ENCODE measurements around the gene PHF13.
"Not testable (repeated sequence)": the region's sequence is repeated elsewhere in the genome, so short reads cannot be mapped to it uniquely, and the experiment has no call there.

The PHF13 gene

DNA sequence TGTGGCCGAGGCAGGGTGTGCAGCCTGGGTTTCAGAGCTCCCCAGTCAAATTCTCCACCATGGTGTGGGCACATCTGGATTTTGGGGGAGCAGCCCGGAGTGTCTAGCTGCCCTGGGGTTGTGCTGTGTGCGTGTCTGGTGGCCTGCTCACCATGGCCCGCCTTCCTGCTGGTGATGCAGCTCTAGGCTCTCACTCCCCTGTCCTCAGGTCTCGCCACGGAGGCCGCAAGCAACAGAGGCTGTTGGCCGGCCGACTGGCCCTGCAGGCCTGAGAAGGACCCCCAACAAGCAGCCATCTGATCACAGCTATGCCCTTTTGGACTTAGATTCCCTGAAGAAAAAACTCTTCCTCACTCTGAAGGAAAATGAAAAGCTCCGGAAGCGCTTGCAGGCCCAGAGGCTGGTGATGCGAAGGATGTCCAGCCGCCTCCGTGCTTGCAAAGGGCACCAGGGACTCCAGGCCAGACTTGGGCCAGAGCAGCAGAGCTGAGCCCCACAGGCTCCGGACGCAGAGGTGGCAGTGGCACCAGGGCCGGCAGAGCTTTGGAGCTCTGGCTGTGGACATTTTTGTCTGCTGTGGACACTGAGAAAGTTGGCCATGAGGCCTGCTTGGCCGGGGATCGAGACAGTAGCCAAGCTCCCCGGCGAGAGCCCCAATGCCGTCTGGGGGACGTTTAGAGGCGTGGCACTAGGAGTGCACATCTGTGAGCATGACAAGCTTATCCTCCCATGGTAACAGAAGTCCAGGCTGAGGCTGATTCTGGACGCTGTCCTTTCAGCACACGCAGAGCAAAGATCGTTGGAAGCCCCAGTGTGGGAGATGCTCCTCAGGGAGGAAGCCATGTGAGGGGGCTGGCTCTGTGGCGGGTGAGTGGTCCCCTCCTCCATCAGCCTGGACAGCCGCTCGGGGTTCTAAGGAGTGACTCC lies 19.3 kb downstream of the PHF13 start:
- DNase-seq = no peak

DNA sequence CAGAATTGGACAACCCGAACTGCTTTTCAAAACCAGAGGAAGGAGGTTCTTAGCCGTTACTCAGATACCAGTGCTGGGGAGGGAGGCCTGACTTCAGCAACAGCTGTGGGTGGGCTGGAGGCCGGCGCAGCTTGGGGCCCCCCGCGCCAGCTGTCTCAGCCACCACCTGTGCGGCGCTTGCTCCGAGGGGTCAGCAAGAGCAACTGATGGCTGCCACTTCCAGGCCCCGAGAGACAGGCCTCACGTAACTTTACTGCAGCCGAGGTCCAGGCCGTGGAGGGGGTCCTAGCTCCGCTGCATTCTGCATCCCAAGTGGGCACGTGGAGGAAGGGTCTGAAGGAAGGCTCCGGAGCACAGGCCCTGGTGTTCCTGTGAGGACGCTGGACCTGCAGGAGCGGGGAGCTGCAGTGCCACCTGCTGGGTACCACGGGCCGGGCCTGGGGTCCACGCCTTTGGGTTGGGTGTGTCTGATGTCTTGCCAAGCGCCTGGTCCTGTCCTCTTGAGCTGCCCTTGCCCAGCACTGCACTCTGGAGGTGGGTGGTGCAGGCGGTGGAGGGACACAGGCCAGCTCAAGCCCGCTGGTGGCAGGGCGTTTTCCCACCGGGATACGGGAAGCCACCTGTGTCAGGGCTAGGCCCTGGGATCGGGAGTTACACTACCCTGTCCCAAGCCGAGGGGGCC lies 21.0 kb downstream of the PHF13 start:
- peak; percentile 30 for DNase-seq

DNA sequence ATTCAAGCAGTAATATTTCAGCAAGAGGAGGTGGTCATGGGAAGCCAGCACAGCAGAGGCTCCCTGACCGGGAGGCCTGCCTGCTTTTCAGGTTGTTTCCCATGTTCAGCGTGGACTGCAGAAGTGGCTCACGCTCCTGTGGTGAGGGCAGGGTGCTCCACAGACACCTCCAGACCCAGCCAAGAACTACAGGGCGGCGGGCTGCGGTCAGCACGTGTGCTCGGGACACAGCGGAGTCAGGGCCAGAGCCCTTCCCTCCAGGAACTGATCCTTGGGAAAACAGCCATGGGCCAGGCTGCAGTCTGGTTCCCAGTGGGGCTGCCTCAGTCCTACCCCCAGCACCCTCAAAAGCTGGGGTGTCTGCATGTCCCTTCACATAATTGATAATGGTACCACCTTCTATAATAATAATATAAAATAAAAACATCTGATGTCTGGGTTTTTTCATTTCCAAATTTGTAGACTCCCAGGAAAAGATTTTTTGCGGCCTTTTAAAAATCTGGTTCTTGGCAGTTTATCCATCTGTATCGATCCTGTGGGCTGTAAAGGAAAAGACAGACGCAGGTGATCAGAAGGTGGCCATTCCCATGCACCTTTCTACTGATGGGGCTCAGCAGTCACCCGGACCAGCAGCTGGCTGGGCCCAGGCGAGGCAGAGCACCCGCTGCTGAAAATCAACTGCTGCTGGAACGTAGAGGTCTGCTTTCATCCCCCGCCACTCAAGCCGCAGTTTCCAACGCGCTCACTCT lies 21.8 kb downstream of the PHF13 start:
- DNase-seq = no peak

DNA sequence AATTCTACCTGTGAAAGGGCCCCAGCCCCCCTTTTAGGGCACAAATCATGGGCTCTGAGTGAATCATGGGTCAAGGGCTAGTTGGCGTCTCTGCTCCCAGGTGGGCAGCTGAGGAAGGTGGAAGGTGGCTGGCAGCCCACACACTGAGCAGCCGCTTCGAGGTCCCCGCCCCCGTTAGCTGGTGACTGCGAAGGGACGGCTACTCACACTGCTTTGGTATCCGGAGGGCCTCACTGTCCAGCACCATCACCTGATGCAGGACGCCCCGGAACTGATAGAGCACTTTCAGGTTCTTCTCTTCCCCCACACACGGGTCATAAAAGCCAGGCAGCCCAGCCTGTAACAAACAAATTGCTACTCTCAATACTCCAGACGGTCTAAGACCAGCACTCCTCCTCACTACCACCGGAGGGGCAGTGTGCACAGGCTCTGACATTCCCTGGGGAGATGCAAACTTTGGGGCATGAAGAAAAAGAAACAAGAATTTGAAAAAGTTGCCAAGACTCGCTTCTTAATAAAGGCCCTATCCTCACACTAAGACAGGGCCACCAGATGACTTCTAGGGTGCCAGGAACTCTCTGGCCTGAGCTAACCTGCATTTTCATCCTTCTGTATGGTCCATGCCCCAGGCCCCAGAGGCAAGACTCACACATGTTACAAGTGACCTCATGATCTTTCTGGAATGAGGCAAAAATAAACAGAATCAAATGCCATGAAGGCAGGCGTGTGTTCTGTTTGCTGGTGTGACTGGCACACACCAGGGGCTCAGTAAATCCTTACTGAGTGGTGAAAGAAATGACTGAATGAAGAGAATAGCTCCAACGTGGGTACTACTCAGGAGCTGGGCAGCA lies 22.6 kb downstream of the PHF13 start:
- DNase-seq = no peak

DNA sequence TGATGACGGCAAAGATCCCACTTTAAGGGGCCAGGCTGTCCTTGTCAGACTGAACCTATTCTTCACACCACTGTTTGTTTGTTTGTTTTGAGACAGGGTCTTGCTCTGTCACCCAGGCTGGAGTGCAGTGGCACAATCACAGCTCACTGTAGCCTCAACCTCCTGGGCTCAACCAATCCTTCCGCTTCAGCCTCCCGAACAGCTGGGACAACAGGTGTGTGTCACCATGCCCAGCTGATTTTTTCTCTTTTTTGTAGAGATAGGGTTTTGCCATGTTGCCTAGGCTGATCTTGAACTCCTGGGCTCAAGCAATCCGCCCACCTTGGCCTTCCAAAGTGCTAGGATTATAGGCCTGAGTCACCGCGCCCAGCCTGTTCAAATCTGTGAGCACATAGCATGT lies 23.2 kb downstream of the PHF13 start:
- DNase-seq = not testable (repeated sequence)

DNA sequence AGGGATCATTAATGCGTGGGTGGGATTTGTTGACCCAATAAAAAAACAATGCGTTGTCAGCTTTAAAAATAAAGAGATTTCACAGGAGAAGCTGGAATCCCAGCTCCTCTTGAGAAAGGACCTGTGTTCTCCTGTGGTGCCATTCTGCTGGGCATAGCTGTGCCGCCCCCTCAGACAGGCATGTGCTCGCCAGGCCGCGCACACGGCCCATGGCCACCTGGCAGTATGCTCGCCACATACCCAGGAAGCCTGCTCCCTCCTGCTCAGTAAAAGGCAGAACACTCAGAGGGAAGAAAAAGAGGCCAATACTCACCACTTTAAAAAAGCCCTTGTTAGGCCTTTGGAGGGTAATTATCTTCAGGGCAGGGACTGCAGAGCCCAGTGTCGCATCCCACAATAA lies 24.2 kb downstream of the PHF13 start:
- DNase-seq = no peak

DNA sequence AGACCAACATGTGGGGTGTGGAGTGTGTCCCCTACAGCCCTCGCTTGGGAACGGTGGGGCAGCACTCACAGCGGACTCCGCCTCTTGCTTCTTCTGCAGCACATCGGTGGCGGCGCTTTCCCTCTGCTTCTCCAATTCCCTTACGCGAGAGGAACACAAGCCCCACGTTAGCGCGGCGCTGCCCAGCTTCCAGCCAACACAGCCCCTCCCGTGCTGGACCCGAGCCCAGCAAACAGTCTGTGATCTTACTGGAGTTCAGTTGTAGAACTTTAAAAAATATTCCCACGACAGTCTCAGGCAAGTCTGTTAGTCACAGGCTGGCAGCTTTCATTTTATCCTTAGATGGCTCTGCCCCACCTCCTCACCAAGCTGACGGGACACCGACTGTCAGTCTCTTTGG lies 24.7 kb downstream of the PHF13 start:
- DNase-seq = no peak

DNA sequence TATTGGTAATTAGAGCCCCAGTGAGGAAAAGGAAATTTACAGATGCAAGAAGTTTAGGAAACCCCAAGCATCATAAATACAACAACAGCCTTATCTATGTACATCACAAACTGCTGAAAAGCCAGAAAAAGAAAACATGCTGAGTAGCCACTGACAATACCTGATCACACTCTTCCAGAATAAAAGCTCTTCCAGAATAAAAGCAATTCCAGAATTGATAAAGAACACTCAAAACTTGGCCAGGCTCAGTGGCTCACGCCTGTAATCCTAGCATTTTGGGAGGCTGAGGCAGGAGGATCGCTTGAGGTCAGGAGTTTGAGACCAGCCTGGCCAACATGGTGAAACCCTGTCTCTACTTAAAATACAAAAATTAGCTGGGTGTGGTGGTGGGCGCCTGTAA lies 27.3 kb downstream of the PHF13 start:
- not testable (repeated sequence) for DNase-seq

DNA sequence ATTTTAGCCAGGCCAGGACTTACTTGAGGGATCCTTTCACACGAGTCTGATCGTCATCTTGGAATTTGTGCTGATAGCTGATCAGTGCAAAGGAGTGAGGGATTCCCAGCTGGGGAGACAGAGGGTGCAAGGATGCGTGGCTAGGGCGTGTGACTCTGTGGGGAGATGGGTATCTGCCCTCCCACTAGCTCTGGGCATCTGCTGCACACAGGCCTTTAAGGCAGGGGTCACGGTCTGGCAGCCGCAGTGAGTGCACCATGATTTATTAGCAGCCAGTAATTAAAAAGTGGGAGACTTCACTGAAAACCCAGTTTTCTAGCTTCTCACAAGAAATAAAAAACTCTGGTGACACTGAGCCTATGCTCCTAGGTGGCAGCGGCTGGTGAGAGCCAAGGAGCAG lies 31.5 kb downstream of the PHF13 start:
- no peak for DNase-seq

DNA sequence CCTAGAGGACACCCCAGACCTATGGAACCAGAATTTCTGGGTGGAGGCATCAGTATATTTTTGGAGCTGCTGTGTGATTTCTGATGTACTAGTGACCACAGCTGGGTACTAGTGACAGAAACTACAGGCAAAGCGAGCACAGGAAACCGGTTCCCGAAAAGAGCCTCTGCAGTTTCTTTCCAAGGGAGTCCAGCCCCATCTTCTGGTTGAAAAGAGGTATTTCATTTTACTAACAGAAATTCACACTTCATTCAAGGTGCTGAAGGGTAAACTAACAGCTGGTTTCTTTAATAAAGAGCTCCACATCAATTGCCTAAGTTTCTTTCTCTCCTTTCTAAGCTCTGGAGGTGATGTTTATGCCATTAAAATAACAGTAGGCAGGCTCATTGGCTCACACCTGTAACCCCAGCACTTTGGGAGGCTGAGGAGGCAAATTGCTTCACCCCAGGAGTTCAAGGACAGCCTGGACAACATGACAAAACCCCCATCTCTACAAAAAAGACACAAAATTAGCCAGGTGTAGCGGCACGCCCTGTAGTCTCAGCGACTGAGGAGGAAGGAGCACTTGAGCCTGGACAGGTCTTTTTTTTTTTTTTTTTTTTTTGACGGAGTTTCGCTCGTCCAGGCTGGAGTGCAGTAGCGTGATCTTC lies 33.1 kb downstream of the PHF13 start:
- DNase-seq = peak; percentile 49

DNA sequence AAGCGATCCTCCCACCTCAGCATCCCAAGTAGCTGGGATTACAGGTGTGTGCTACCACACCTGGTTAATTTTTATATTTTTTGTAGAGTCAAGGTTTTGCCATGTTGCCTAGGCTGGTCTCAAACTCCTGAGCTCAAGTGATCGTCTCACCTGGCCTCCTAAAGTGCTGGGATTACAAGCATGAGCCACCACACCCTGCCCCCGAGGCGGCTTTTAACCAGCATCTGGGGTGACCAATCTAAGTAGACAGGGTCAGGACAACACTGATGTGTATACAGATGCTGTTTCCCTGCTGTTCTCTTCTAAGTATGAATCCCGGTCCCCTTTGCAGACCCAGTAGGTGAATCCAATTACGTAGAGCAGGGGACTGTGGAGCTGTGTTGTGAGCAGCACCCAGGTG lies 35.0 kb downstream of the PHF13 start:
- DNase-seq = no peak

DNA sequence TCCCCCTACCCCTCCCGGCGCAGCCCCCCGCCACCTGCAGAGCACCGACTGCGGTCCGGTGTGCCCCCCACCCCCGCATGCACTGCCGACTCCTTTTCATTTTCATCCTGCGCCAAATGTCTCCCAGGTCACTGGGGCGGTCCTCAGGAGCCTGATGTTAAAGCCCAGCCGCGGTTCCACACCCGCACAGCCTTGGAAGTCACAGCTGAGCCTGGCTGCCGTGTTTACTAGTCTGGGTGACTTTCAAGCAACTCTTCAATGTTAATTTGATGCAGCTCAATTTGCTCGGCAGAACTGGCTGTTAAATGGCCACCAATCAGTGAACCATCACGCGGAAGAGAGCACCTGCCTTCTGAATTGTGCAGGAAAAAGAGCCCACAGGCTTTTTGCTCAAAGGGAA lies 38.4 kb downstream of the PHF13 start:
- no peak for DNase-seq

DNA sequence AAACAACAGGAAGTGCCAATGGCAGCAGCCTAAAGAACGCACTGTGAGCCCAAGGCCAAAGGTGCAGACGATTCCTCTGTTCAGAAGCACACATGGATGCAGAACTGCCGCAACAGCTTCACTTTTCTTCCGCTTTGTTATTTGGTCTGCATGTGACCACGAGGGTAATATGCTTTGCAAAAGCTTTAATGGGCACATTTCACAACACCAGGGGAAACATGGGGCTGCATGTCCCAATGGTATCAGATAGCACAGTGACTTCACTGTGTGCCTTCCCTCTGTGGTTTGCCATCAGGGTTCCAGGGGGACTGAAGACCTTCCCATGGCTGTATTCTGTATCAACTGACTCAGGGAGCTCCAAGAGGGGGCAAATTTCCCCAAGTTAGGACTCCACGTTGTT lies 39.5 kb downstream of the PHF13 start:
- no peak for DNase-seq

DNA sequence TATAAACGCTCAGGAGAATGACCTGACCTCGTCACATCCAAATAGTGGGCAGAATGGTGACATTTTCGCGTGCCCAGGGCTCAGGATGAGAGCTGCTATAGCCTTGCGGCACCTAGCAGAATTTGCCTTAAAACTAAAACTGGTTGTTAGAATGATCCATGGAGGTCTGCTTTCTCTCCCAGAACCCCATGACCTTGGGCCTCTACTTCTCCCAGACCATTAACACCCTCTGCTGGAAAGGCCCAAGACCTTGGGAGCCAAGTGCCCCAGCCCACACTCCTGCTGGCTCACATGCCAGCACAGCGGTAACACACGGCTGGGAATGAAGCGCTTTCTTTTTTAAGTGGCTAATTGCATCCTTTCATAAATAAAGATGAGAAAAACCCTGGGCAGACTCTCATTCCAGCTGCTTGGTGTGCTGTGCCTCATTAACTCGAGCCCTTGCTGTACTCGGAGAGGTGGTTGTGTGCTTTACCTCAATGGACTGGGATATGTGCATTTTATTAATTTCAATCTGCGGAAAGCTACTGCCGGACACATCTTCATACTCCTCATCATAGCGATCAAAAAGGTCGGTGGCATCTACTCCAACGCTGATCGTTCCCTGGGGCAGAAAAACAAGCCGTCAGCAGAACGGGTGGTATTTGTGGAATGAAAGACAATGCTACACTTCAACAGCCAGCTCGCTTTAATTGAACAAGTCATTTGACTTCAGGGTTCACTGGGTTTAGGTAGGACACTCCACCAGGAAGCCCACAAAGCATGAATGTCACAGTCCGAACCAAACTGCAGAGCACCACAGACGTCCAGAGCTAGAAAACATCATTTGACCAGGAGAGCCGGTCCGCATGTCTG lies 40.1 kb downstream of the PHF13 start:
- no peak for DNase-seq

DNA sequence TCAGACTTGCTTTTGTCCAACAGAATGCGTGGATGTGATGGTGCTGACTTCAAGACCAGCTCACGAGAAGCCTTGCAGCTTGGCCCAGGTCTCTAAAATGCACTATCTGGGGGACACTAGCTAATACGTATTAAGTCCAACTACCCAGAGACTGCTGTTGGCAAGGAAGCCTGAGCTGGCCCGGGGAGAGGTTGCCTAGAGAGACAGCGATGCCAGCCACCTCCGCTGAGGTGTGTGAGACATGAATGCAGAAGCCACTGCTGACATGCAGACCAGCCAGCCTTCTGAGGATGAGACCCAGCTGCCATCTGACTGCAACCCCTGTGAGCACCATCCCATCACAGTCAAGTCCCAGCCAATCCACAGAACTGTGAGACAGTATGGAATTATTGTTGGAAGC lies 43.6 kb downstream of the PHF13 start:
- no peak for DNase-seq

DNA sequence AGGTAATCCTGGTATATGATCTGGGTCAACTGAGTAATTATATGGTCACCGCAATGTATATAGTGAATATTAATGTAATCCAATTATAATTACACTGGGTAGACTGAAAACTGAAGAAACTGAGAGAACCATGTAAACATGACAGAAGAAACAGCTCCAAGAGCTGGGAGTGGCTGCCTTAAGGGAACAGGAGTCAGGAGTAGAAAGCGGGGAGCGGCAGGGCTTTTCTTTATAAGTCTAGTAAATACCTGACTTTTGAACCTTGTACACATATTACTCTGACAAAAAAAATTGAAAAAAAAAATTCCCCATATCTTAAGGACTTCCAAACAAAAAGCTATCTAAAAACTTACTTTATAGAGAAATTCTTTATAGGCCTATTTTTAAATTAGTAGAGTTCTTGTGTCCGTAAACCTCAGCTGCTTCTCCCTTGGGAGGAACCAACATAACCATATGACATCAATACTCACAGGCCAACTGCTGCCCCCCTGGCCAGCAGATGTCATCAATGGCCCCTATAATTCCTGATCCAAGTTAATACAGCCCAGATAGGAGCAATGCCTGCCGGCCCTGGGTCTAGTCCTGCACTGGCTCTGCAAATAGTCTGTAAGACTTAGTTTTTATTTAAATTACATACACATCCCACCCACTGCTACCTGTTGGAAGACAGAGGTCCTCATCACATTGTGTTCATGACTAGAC lies 45.0 kb downstream of the PHF13 start:
- no peak for DNase-seq

DNA sequence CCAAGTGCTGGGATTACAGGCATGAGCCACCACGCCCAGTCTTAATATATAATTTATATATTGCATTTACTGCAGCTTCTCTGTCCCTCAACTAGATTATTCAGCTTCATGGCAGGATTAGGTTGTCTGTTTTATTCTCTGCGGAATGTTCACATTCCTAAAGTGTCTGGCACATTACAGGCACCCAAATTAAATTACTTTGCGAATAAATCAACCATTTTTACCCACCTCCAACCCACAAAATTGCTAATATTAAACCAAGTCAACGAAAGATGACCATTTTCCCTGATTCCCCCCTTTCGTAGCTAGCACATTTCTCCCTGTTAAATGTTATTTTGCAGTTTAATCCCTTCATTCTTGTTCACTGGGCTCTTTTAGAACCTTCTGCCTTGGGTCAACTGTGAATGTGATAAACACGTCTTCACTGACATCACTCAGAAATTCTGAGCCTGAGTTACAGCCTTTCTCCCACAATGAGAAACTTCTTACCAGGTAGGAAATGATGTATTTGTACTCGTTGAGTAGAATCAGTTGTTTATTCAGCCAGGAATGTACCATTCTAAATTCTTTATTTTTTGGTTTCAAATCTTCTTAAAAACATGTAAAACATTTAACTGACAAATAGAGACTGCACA lies 47.0 kb downstream of the PHF13 start:
- DNase-seq = no peak

DNA sequence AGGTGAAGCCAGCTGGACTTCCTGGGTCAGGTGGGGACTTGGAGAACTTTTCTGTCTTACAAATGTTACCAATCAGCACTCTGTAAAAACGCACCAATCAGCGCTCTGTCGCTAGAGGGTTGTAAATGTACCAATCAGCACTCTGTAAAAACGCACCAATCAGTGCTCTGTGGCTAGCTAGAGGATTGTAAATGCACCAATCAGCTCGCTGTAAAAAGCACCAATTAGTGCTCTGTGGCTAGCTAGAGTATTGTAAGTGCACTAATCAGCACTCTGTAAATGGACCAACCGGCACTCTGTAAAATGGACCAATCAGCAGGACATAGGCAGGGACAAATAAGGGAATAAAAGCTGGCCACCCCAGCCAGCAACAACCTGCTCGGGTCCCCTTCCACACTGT lies 48.9 kb downstream of the PHF13 start:
- not testable (repeated sequence) for DNase-seq

DNA sequence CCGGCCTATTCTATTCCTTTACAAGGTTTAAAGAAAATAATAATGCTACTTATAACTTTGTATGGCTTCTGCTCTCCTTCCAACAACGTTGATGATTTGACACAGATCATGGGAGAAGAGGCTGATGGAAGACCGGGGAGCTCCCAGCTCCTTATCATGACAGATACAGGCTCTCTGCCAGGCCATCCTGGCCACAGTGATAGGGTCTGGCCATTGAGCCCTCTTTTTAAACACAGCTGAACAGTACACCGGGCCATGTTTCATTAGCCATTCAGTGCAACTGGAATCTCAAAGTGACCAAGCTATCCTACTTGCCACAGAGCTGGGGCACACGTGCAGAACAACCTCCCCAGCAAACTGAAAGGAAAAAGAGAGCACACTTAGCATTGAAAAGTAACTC lies 53.2 kb downstream of the PHF13 start:
- DNase-seq = no peak

DNA sequence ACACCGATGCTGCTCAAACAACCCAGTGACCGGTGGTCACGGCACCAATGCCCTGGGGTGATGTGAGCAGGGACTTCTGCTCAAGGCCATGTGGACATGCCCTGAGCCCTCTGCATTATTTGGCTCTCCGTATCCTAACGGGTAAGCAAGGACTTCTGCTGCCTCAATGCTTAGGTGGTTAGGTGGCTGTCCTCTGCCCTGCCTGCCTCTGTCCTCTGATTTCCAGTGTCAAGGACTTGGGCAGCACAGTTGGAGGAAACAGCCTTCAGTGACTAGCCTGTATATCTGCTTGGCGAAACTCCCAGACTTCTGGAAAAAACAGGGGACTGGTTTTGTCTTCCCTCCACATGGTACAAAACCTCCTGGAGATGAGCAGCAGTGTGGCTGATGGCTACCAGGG lies 53.6 kb downstream of the PHF13 start:
- DNase-seq = no peak
